ENCODE measurements around the gene ANKRD44. TPM values are rescaled to one million over a fixed set of nuclear protein-coding genes. Genes with fewer than 3 reads are reported as not detected.

Gene ANKRD44
- total RNA-seq, 1 donor from 2014 or later = 21.4 TPM

- Mint-ChIP-seq H3K4me1 (ENCODE audit: low read depth) (peaks cover 59% of the 10 kb centered on the region), H3K4me3 (ENCODE audit: unreplicated experiment) (no peak overlapping the region), H3K9me3 (ENCODE audit: low read depth) (no peaks in the 10 kb centered on the region), H3K27me3 (ENCODE audit: low read depth) (no peaks in the 10 kb centered on the region), H3K27ac (ENCODE audit: unreplicated experiment) (peak overlapping the region; percentile 35), H3K36me3 (ENCODE audit: low read depth) (no peaks in the 10 kb centered on the region)
- TF ChIP-seq, protein P1, sequence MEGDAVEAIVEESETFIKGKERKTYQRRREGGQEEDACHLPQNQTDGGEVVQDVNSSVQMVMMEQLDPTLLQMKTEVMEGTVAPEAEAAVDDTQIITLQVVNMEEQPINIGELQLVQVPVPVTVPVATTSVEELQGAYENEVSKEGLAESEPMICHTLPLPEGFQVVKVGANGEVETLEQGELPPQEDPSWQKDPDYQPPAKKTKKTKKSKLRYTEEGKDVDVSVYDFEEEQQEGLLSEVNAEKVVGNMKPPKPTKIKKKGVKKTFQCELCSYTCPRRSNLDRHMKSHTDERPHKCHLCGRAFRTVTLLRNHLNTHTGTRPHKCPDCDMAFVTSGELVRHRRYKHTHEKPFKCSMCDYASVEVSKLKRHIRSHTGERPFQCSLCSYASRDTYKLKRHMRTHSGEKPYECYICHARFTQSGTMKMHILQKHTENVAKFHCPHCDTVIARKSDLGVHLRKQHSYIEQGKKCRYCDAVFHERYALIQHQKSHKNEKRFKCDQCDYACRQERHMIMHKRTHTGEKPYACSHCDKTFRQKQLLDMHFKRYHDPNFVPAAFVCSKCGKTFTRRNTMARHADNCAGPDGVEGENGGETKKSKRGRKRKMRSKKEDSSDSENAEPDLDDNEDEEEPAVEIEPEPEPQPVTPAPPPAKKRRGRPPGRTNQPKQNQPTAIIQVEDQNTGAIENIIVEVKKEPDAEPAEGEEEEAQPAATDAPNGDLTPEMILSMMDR (IDR thresholded peaks at IDR 0.05) = no peak
- no peak for DNase-seq (ENCODE audit: low spot score)
These were observed 98.7 kb downstream of the ANKRD44 start for GRCh38 chr2:197211881-197212342.

GRCh38 chr2:197210430-197210829 is 100.2 kb downstream of the ANKRD44 start:
- no peak overlapping the region for H3K4me3 Mint-ChIP-seq (ENCODE audit: unreplicated experiment)
- no peaks in the 10 kb centered on the region for H3K27me3 Mint-ChIP-seq (ENCODE audit: low read depth)
- DNase-seq (ENCODE audit: low spot score) = no peak
- H3K27ac Mint-ChIP-seq (ENCODE audit: unreplicated experiment) = no peak overlapping the region
- no peaks in the 10 kb centered on the region for H3K9me3 Mint-ChIP-seq (ENCODE audit: low read depth)
- no peaks in the 10 kb centered on the region for H3K36me3 Mint-ChIP-seq (ENCODE audit: low read depth)
- TF ChIP-seq, protein P1 (IDR thresholded peaks at IDR 0.05) = no peak
- peaks cover 59% of the 10 kb centered on the region for H3K4me1 Mint-ChIP-seq (ENCODE audit: low read depth)

DNA sequence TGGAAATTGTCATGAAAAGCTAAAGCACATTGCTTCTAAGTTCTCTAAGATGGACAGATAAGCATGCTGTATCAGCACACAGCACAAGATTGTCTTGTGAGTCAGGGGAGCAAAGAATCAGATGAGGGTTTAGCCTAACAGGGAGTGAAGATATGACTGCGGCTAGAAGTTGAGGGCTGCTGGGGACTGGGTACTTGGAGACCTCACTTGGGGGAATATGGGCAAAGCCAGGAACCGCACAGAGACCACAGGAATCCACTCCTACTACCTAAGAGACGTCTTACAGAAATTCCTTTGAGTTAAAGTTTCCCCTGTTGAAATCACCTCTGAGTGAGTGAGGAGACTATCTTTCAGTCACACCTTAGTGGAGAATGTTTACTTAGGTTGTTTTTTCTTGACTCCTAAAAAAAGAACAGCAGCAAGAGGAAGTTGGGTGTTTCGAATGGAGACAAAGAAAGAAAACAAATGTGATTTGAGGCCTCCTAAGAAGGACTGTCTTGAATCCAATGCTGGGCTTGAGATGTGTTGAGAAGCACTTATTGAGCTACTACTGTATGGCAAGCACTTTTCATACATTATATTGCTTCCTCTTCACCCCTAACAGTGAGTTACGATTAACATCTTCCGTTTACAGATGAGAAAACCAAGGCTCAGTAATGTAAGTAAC is 100.7 kb downstream of the ANKRD44 start:
- Mint-ChIP-seq H3K27me3 (ENCODE audit: low read depth) (no peaks in the 10 kb centered on the region), H3K9me3 (ENCODE audit: low read depth) (no peaks in the 10 kb centered on the region), H3K4me3 (ENCODE audit: unreplicated experiment) (no peak overlapping the region), H3K27ac (ENCODE audit: unreplicated experiment) (no peak overlapping the region), H3K4me1 (ENCODE audit: low read depth) (peaks cover 65% of the 10 kb centered on the region), H3K36me3 (ENCODE audit: low read depth) (no peaks in the 10 kb centered on the region)
- no peak for DNase-seq (ENCODE audit: low spot score)
- TF ChIP-seq, protein P1 (IDR thresholded peaks at IDR 0.05) = no peak

- Mint-ChIP-seq H3K4me1 (ENCODE audit: low read depth) (peaks cover 71% of the 10 kb centered on the region), H3K27ac (ENCODE audit: unreplicated experiment) (no peak overlapping the region), H3K27me3 (ENCODE audit: low read depth) (no peaks in the 10 kb centered on the region), H3K9me3 (ENCODE audit: low read depth) (no peaks in the 10 kb centered on the region), H3K36me3 (ENCODE audit: low read depth) (no peaks in the 10 kb centered on the region), H3K4me3 (ENCODE audit: unreplicated experiment) (no peak overlapping the region)
- no peak for DNase-seq (ENCODE audit: low spot score)
- TF ChIP-seq, protein P1 (IDR thresholded peaks at IDR 0.05) = no peak
These were observed 101.3 kb downstream of the ANKRD44 start for GRCh38 chr2:197209246-197209645.

DNA sequence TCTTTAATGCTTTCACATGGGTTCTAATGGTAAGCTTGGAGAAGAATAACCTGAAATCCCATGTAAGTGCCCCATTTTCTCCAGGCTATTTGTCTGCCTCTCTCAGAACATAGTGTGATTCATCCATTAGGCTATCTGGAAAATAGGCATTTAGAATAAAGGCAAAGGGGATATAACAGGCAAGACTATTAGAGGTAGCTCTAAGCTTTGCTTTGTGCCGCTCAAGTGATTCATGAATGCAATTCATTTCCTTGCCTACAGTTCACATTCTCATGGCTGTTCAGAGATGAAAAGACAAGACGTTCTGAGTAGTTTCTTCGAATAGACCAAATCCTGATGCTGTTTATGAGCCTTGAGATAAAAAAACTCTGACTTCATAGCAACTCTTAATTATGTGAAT is 101.7 kb downstream of the ANKRD44 start:
- Mint-ChIP-seq H3K4me3 (ENCODE audit: unreplicated experiment) (no peak overlapping the region), H3K27me3 (ENCODE audit: low read depth) (no peaks in the 10 kb centered on the region), H3K36me3 (ENCODE audit: low read depth) (no peaks in the 10 kb centered on the region), H3K9me3 (ENCODE audit: low read depth) (no peaks in the 10 kb centered on the region), H3K4me1 (ENCODE audit: low read depth) (peaks cover 75% of the 10 kb centered on the region), H3K27ac (ENCODE audit: unreplicated experiment) (no peak overlapping the region)
- TF ChIP-seq, protein P1 (IDR thresholded peaks at IDR 0.05) = no peak
- DNase-seq (ENCODE audit: low spot score) = no peak

Measured in chondrocyte (in vitro differentiated cells).